ENCODE data around the gene SRPK1.

SRPK1 gene

DNA sequence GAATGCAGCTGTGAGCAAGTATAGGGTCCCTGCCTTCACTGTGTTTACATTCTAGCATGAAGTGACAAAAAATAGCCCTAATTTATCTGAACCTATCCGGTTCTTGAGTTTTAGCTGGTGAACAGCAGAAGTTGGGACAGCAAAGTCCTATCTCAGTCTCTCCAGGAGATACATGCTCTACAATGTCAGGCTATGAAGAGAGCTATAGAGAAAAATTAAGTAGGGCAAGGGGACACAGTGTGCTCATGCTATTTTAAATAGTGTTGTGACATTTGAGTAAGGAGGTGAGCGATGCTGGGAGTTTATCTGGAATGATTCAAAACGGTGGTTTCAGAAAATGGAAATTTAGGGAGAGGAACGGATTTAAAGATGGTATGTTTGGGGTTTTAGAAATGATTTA, 20.4 kb downstream of the SRPK1 start:
- Histone ChIP-seq H3K36me3 (ENCODE audit: insufficient read depth, low read length) (no peaks in the 10 kb centered on the region; the same call in 1 of the 2 replicates), H3K4me1 (ENCODE audit: insufficient read depth, low read length) (no peaks in the 10 kb centered on the region; the same call in 1 of the 2 replicates), H3K9me3 (ENCODE audit: control insufficient read depth, insufficient read depth, low read length) (no peaks in the 10 kb centered on the region), H3K9ac (ENCODE audit: low read depth, low read length) (no peak overlapping the region)

DNA sequence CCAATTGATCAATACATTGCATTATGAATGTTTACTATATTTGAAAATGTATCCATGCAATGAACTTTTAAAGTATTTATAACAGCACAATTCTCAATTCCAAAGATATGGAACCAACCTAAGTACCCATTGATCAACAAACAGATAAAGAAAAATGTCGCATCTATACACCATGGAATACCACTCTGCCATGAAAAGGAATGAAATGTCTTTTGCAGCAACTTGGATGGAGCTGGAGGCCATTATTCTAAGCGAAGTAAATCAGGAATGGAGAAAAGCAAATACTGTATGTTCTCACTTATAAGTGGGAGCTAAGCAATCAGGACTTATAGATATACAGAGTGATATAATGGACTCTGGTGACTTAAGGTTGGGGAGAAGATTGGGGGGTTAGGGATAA, 22.9 kb downstream of the SRPK1 start:
- no peaks in the 10 kb centered on the region; the same call in 1 of the 2 replicates for H3K36me3 ChIP-seq (ENCODE audit: insufficient read depth, low read length)

DNA sequence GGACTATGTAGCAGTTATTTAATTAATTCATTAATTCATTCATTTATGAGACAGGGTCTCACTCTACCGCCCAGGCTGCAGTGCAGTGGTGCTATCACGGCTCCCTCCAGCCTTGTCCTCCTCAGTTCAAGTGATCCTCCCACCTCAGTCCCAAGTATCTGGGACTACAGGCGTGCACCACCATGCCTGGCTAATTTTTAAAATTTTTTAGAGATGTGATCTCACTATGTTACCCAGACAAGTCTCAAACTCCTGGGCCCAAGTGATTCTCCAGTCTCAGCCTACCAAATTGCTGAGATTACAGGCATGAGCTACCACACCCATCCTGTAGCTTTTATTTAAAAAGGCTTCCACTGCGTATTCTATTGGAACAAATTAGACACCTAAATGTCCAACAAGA, 23.4 kb downstream of the SRPK1 start:
- no peaks in the 10 kb centered on the region for H3K9me3 ChIP-seq (ENCODE audit: control insufficient read depth, insufficient read depth, low read length)
- H3K4me1 ChIP-seq (ENCODE audit: insufficient read depth, low read length): peaks cover 8% of the 10 kb centered on the region; the same call in 1 of the 2 replicates
- H3K9ac ChIP-seq (ENCODE audit: low read depth, low read length): no peak overlapping the region
- no peaks in the 10 kb centered on the region for H3K36me3 ChIP-seq (ENCODE audit: insufficient read depth, low read length)

More for the DNA sequence above, 22.9 kb downstream of the SRPK1 start:
- no peaks in the 10 kb centered on the region for H3K9me3 ChIP-seq (ENCODE audit: control insufficient read depth, insufficient read depth, low read length)
- H3K9ac ChIP-seq (ENCODE audit: low read depth, low read length): no peak overlapping the region
- peaks cover 8% of the 10 kb centered on the region; the same call in 1 of the 2 replicates for H3K4me1 ChIP-seq (ENCODE audit: insufficient read depth, low read length)

- no peaks in the 10 kb centered on the region for H3K36me3 ChIP-seq (ENCODE audit: insufficient read depth, low read length)
- no peaks in the 10 kb centered on the region for H3K9me3 ChIP-seq (ENCODE audit: control insufficient read depth, insufficient read depth, low read length)
- H3K9ac ChIP-seq (ENCODE audit: low read depth, low read length): no peak overlapping the region
- peaks cover 8% of the 10 kb centered on the region; the same call in 1 of the 2 replicates for H3K4me1 ChIP-seq (ENCODE audit: insufficient read depth, low read length)
Observed at GRCh38 chr6:35897036-35897435, 23.9 kb downstream of the SRPK1 start.

GRCh38 chr6:35896228-35896627, 24.7 kb downstream of the SRPK1 start:
- Histone ChIP-seq H3K4me1 (ENCODE audit: insufficient read depth, low read length) (peaks cover 8% of the 10 kb centered on the region; the same call in 1 of the 2 replicates), H3K9ac (ENCODE audit: low read depth, low read length) (no peak overlapping the region)

GRCh38 chr6:35895560-35895959, 25.3 kb downstream of the SRPK1 start:
- H3K9ac ChIP-seq (ENCODE audit: low read depth, low read length): no peak overlapping the region
- H3K9me3 ChIP-seq (ENCODE audit: control insufficient read depth, insufficient read depth, low read length): no peaks in the 10 kb centered on the region
- peaks cover 8% of the 10 kb centered on the region; the same call in 1 of the 2 replicates for H3K4me1 ChIP-seq (ENCODE audit: insufficient read depth, low read length)
- H3K36me3 ChIP-seq (ENCODE audit: insufficient read depth, low read length): no peaks in the 10 kb centered on the region

More at GRCh38 chr6:35896228-35896627, 24.7 kb downstream of the SRPK1 start:
- Histone ChIP-seq H3K9me3 (ENCODE audit: control insufficient read depth, insufficient read depth, low read length) (no peaks in the 10 kb centered on the region), H3K36me3 (ENCODE audit: insufficient read depth, low read length) (no peaks in the 10 kb centered on the region)

GRCh38 chr6:35894776-35895175, 26.1 kb downstream of the SRPK1 start:
- H3K36me3 ChIP-seq (ENCODE audit: insufficient read depth, low read length): no peaks in the 10 kb centered on the region
- no peak overlapping the region for H3K9ac ChIP-seq (ENCODE audit: low read depth, low read length)
- H3K9me3 ChIP-seq (ENCODE audit: control insufficient read depth, insufficient read depth, low read length): no peaks in the 10 kb centered on the region
- H3K4me1 ChIP-seq (ENCODE audit: insufficient read depth, low read length): peaks cover 8% of the 10 kb centered on the region; the same call in 1 of the 2 replicates

GRCh38 chr6:35893246-35893645, 27.7 kb downstream of the SRPK1 start:
- no peaks in the 10 kb centered on the region for H3K9me3 ChIP-seq (ENCODE audit: control insufficient read depth, insufficient read depth, low read length)
- no peaks in the 10 kb centered on the region for H3K36me3 ChIP-seq (ENCODE audit: insufficient read depth, low read length)
- no peak overlapping the region for H3K9ac ChIP-seq (ENCODE audit: low read depth, low read length)
- peaks cover 8% of the 10 kb centered on the region; the same call in 1 of the 2 replicates for H3K4me1 ChIP-seq (ENCODE audit: insufficient read depth, low read length)

- no peaks in the 10 kb centered on the region for H3K9me3 ChIP-seq (ENCODE audit: control insufficient read depth, insufficient read depth, low read length)
- H3K4me1 ChIP-seq (ENCODE audit: insufficient read depth, low read length): peaks cover 8% of the 10 kb centered on the region; the same call in 1 of the 2 replicates
- H3K9ac ChIP-seq (ENCODE audit: low read depth, low read length): no peak overlapping the region
- no peaks in the 10 kb centered on the region for H3K36me3 ChIP-seq (ENCODE audit: insufficient read depth, low read length)
Observed at GRCh38 chr6:35892482-35892881, 28.4 kb downstream of the SRPK1 start.

DNA sequence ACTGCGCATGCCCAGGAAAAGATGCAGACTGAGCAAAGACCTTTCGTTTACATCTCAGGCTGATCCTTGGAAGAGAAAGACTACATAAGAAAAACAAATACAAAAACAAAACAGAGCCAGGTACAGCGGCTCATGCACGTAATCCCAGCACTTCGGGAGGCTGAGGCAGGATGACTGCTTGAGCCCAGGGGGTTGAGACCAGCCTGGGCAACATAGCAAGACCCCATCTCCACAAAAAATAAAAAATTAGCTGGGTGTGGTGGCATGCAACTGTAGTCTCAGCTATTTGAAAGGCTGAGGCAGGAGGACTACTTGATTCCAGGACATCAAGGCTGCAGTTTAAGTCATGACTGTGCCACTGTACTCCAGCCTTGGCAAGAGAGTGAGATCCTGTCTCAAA, 41.7 kb downstream of the SRPK1 start:
- Histone ChIP-seq H3K9ac (ENCODE audit: low read depth, low read length) (no peak overlapping the region), H3K4me1 (ENCODE audit: insufficient read depth, low read length) (no peaks in the 10 kb centered on the region), H3K36me3 (ENCODE audit: insufficient read depth, low read length) (peaks cover 7% of the 10 kb centered on the region), H3K9me3 (ENCODE audit: control insufficient read depth, insufficient read depth, low read length) (no peaks in the 10 kb centered on the region; the same call in 1 of the 2 replicates)

DNA sequence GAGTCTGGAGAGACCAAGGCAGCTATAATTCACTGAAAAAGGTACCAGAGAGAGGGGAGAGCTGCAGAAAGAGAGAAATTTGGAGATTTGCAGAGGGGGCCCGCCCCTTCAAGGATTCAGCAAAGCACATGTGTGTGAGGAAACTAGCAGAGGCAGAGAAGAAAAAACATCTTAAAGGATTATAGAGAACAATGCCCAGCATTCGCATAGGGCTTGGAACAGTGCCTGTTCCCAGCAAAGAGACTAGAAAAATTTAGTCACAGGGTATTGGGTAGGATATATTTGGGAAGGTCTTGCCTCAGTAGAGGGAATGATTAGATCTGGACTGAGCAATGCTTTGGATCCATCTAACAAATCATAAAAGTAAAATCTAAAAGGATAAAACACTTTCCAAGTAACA, 44.0 kb downstream of the SRPK1 start:
- H3K36me3 ChIP-seq (ENCODE audit: insufficient read depth, low read length): peaks cover 6% of the 10 kb centered on the region
- no peak overlapping the region for H3K9ac ChIP-seq (ENCODE audit: low read depth, low read length)
- no peaks in the 10 kb centered on the region; the same call in 1 of the 2 replicates for H3K9me3 ChIP-seq (ENCODE audit: control insufficient read depth, insufficient read depth, low read length)
- H3K4me1 ChIP-seq (ENCODE audit: insufficient read depth, low read length): no peaks in the 10 kb centered on the region

GRCh38 chr6:35874730-35875129, 46.2 kb downstream of the SRPK1 start:
- Histone ChIP-seq H3K4me1 (ENCODE audit: insufficient read depth, low read length) (no peaks in the 10 kb centered on the region), H3K36me3 (ENCODE audit: insufficient read depth, low read length) (peaks cover 15% of the 10 kb centered on the region), H3K9ac (ENCODE audit: low read depth, low read length) (no peak overlapping the region), H3K9me3 (ENCODE audit: control insufficient read depth, insufficient read depth, low read length) (no peaks in the 10 kb centered on the region; the same call in 1 of the 2 replicates)

DNA sequence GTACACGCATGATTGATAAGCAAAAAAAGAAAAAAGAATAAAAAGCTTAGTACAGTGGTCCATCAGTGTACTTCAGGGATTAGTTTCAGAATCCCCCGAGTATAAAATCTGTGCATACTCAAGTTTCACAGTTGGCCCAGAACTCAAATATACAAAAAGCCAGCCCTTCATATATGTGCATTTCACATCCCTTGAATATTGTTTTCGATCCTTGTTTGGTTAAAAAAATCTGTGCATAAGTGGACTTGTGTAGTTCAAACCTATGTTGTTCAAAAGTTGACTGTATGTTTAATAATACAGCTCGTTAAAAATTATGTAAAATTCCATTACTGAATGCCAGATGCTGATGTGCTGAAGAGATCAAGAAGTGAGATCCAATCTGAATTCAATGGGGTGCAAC, 61.5 kb downstream of the SRPK1 start:
- Histone ChIP-seq H3K36me3 (ENCODE audit: insufficient read depth, low read length) (peaks cover 16% of the 10 kb centered on the region), H3K4me1 (ENCODE audit: insufficient read depth, low read length) (no peaks in the 10 kb centered on the region; the same call in 1 of the 2 replicates), H3K9me3 (ENCODE audit: control insufficient read depth, insufficient read depth, low read length) (no peaks in the 10 kb centered on the region), H3K9ac (ENCODE audit: low read depth, low read length) (no peak overlapping the region)

GRCh38 chr6:35857853-35858252, 63.0 kb downstream of the SRPK1 start:
- Histone ChIP-seq H3K36me3 (ENCODE audit: insufficient read depth, low read length) (peaks cover 22% of the 10 kb centered on the region), H3K4me1 (ENCODE audit: insufficient read depth, low read length) (no peaks in the 10 kb centered on the region; the same call in 1 of the 2 replicates), H3K9ac (ENCODE audit: low read depth, low read length) (no peak overlapping the region), H3K9me3 (ENCODE audit: control insufficient read depth, insufficient read depth, low read length) (no peaks in the 10 kb centered on the region)

- H3K9ac ChIP-seq (ENCODE audit: low read depth, low read length): no peak overlapping the region
- H3K36me3 ChIP-seq (ENCODE audit: insufficient read depth, low read length): peaks cover 27% of the 10 kb centered on the region
- no peaks in the 10 kb centered on the region; the same call in 1 of the 2 replicates for H3K4me1 ChIP-seq (ENCODE audit: insufficient read depth, low read length)
- no peaks in the 10 kb centered on the region for H3K9me3 ChIP-seq (ENCODE audit: control insufficient read depth, insufficient read depth, low read length)
Observed at GRCh38 chr6:35856250-35856649, 64.6 kb downstream of the SRPK1 start.
